Measurements from ENCODE around the gene TNIP1. TPM values are rescaled to one million over a fixed set of nuclear protein-coding genes. Genes with fewer than 3 reads are reported as not detected.

Gene TNIP1
- total RNA-seq (10 to 100 TPM; 55.1 to 73.1 (median 62.8) TPM), polyA plus RNA-seq (100 to 1,000 TPM; 153 to 210 (median 195) TPM)

GRCh38 chr5:151080613-151081430 is at the start of gene TNIP1:
TNIP1 (minus strand) TSS chr5:151081034; CDS start chr5:151065095, 15,939 bp downstream.
- Histone ChIP-seq H3K27ac (peak within 1 kb of the TSS; percentile 92 to 99 (median 98)), H3K27me3 (no peaks in the 10 kb centered on the region), H3K9me3 (no peaks in the 10 kb centered on the region), H3K4me1 (peaks cover 0 to 52% (median 37%) of the 10 kb centered on the region in 4 donors), H3K4me3 (peak within 1 kb of the TSS; percentile 66 to 85 (median 74)), H3K36me3 (no peaks in the 10 kb centered on the region)
- peak; percentile 97 for DNase-seq
- peak in 1 of 2 donors; percentile 57 for TF ChIP-seq POLR2A (IDR thresholded peaks at IDR 0.05)
- TF ChIP-seq CTCF (IDR thresholded peaks at IDR 0.05): no peak
- TF ChIP-seq POLR2AphosphoS5 (IDR thresholded peaks at IDR 0.05): peak; percentile 46 to 84 (median 80)
- WGBS, 2 donors: 0% methylated on average over 86 of the region's 86 CpGs
- intact Hi-C loops (cut with DNase I): loop anchor here (2.0 kb wide), 1 partner anchor 24 kb away; no protein-coding TSS in a partner anchor

- peaks cover 74 to 99% (median 77%) of the 10 kb centered on the region in 4 donors for H3K36me3 ChIP-seq
- intact Hi-C loops (cut with DNase I): no loop called here
- WGBS, 2 donors: 67 to 88% methylated on average over 8 of the region's 8 CpGs
These were observed 49.5 kb upstream of the TNIP1 start for GRCh38 chr5:151130235-151130921.

GRCh38 chr5:151128817-151129216 is 48.0 kb upstream of the TNIP1 start:
- Histone ChIP-seq H3K9me3 (no peaks in the 10 kb centered on the region), H3K4me3 (no peak overlapping the region), H3K27me3 (no peaks in the 10 kb centered on the region), H3K36me3 (peaks cover 59 to 98% (median 68%) of the 10 kb centered on the region in 4 donors), H3K27ac (no peak overlapping the region), H3K4me1 (peaks cover 0 to 16% (median 10%) of the 10 kb centered on the region in 4 donors)
- intact Hi-C loops (cut with DNase I): loop anchor here (10.0 kb wide), 1 partner anchor 186 kb away; no protein-coding TSS in a partner anchor
- no peak for DNase-seq
- 61 to 71% methylated on average over 4 of the region's 4 CpGs for WGBS, 2 donors
- TF ChIP-seq POLR2AphosphoS5 (IDR thresholded peaks at IDR 0.05) (no peak), EP300 (IDR thresholded peaks at IDR 0.05) (no peak), POLR2A (IDR thresholded peaks at IDR 0.05) (no peak), CTCF (IDR thresholded peaks at IDR 0.05) (no peak)

More at GRCh38 chr5:151130235-151130921, 49.5 kb upstream of the TNIP1 start:
- Histone ChIP-seq H3K9me3 (no peaks in the 10 kb centered on the region), H3K27ac (no peak overlapping the region), H3K4me3 (no peak overlapping the region), H3K4me1 (peaks cover 0 to 5% (median 0%) of the 10 kb centered on the region in 4 donors), H3K27me3 (no peaks in the 10 kb centered on the region)
- DNase-seq: no peak
- TF ChIP-seq CTCF (IDR thresholded peaks at IDR 0.05) (no peak), EP300 (IDR thresholded peaks at IDR 0.05) (no peak), POLR2A (IDR thresholded peaks at IDR 0.05) (no peak), POLR2AphosphoS5 (IDR thresholded peaks at IDR 0.05) (no peak)

- TF ChIP-seq EP300 (IDR thresholded peaks at IDR 0.05): no peak
- TF ChIP-seq POLR2A (IDR thresholded peaks at IDR 0.05): no peak
- TF ChIP-seq POLR2AphosphoS5 (IDR thresholded peaks at IDR 0.05): no peak
- no peak for TF ChIP-seq CTCF (IDR thresholded peaks at IDR 0.05)
- Histone ChIP-seq H3K36me3 (peaks cover 58 to 98% (median 69%) of the 10 kb centered on the region in 4 donors), H3K4me1 (peaks cover 0 to 21% (median 14%) of the 10 kb centered on the region in 4 donors), H3K9me3 (no peaks in the 10 kb centered on the region), H3K27me3 (no peaks in the 10 kb centered on the region), H3K4me3 (no peak overlapping the region), H3K27ac (no peak overlapping the region)
- no peak for DNase-seq
- 84 to 92% methylated on average over 8 of the region's 8 CpGs for WGBS, 2 donors
- intact Hi-C loops (cut with DNase I): loop anchor here (2.0 to 10.0 kb wide), 2 partner anchors 111 to 187 kb away; no protein-coding TSS in a partner anchor
These were observed 47.1 kb upstream of the TNIP1 start for GRCh38 chr5:151127926-151128325.

Measured in sigmoid colon (tissue), 7 donors.